B cell (primary cell): Measurements from ENCODE around the gene TIAM2. TPM values are rescaled to one million over a fixed set of nuclear protein-coding genes. Genes with fewer than 3 reads are reported as not detected.

ENCODE experiments used
- ATAC-seq: fragments of 200-7000 bp; cut with Tn5 transposase; one replicate; pipeline ENCODE4 v1.10.0; 2021; ENCODE audit warnings: low read depth, mild to moderate bottlenecking, moderate number of reproducible peaks, moderate library complexity
- CTCF ChIA-PET: fragments of 350-600 bp; sonication (Branson Sonifier 250); formaldehyde crosslinking; loops from one replicate; lab custom pipeline; 2021; ENCODE audit warnings: antibody characterized with exemption, inconsistent platforms; lab: Charles Lee
- POLR2A ChIA-PET: fragments of 350-600 bp; sonication (Branson Sonifier 250); formaldehyde crosslinking; loops from one replicate; lab custom pipeline; 2021; ENCODE audit warnings: antibody characterized with exemption; lab: Charles Lee
- DNase-seq: peaks from one replicate; pipeline ENCODE4 v3.0.0; 2013
- H2AFZ ChIP-seq: 2 replicates; pipeline ENCODE4 v1.6.1; 2012; ENCODE audit warnings: mild to moderate bottlenecking, low read depth, low read length; ENCODE audit not compliant: insufficient read depth, poor library complexity, severe bottlenecking
- H3K27ac ChIP-seq, 2 donors: 1 replicate in 1 of 2; 2 replicates in 1 of 2; pipeline ENCODE4 v1.5.1; 2012 to 2013; ENCODE audit warnings: low read length in 2 of 2, mild to moderate bottlenecking in 2 of 2, moderate library complexity in 1 of 2
- H3K27me3 ChIP-seq, 4 experiments: fragments of 200-600 bp in 1 of 4; sonication (generic) in 1 of 4; replicated peaks in 1 of 4; 1 replicate in 2 of 4; 2 replicates in 2 of 4; pipeline versions ENCODE4 v1.6.1 to v1.7.0; 2013 to 2016; ENCODE audit warnings: low read length in 3 of 4, mild to moderate bottlenecking in 2 of 4, mixed read lengths in 1 of 4, moderate library complexity in 1 of 4; ENCODE audit not compliant: insufficient read depth in 4 of 4, control insufficient read depth in 3 of 4; ENCODE audit errors: control extremely low read depth in 1 of 4
- H3K36me3 ChIP-seq, 2 experiments: replicated peaks in 1 of 2; 1 replicate in 1 of 2; 2 replicates in 1 of 2; pipeline versions ENCODE4 v1.6.1 to v1.7.1; 2013; ENCODE audit warnings: low read length in 1 of 2; ENCODE audit not compliant: insufficient read depth in 2 of 2, control insufficient read depth in 1 of 2; ENCODE audit errors: control extremely low read depth in 1 of 2, extremely low read depth in 1 of 2
- H3K4me1 ChIP-seq, 2 donors: fragments of 200-600 bp in 1 of 2; sonication (generic) in 1 of 2; 1 replicate in 1 of 2; 2 replicates in 1 of 2; pipeline versions ENCODE4 v1.5.1 to v1.6.1; 2013 to 2017; ENCODE audit warnings: low read length in 2 of 2; ENCODE audit not compliant: control insufficient read depth in 2 of 2, insufficient read depth in 2 of 2
- H3K4me2 ChIP-seq: replicated peaks from 2 replicates; pipeline ENCODE3; 2012; ENCODE audit warnings: mild to moderate bottlenecking, low read depth, low read length; ENCODE audit not compliant: poor library complexity, severe bottlenecking
- H3K4me3 ChIP-seq, 5 experiments: fragments of 200-600 bp in 1 of 5; sonication (generic) in 1 of 5; 1 replicate in 3 of 5; 2 replicates in 2 of 5; pipeline versions ENCODE4 v1.5.1 to v1.7.0; 2011 to 2016; ENCODE audit warnings: low read length in 4 of 5, mild to moderate bottlenecking in 4 of 5, low read depth in 2 of 5, control low read depth in 1 of 5, moderate library complexity in 1 of 5; ENCODE audit not compliant: insufficient read depth in 1 of 5; ENCODE audit errors: control extremely low read depth in 1 of 5, extremely low read depth in 1 of 5
- H3K79me2 ChIP-seq: fragments of 200-600 bp; sonication (generic); one replicate; pipeline ENCODE4 v1.6.0; 2016; ENCODE audit warnings: low read length; ENCODE audit not compliant: control insufficient read depth, insufficient read depth
- H3K9ac ChIP-seq: fragments of 200-600 bp; sonication (generic); 2 replicates; pipeline ENCODE4 v1.6.1; 2017; ENCODE audit warnings: mild to moderate bottlenecking, low read length, moderate library complexity
- H3K9me3 ChIP-seq, 3 donors: one replicate each; pipeline versions ENCODE4 v1.6.1 to v1.7.1; 2013; ENCODE audit warnings: low read length in 2 of 3; ENCODE audit not compliant: control insufficient read depth in 2 of 3, insufficient read depth in 1 of 3; ENCODE audit errors: control extremely low read depth in 1 of 3
- H4K20me1 ChIP-seq: 2 replicates; pipeline ENCODE4 v1.6.0; 2012; ENCODE audit warnings: mild to moderate bottlenecking, low read length; ENCODE audit not compliant: insufficient read depth, control insufficient read depth, poor library complexity, severe bottlenecking
- H3K27ac Mint-ChIP-seq: one replicate; pipeline ENCODE4 v1.8.0; 2021; ENCODE audit warnings: mixed read lengths
- H3K27me3 Mint-ChIP-seq: one replicate; pipeline ENCODE4 v1.8.0; 2021; ENCODE audit warnings: mixed read lengths
- H3K4me1 Mint-ChIP-seq: one replicate; pipeline ENCODE4 v1.8.0; 2021; ENCODE audit warnings: mixed read lengths
- H3K4me3 Mint-ChIP-seq: one replicate; pipeline ENCODE4 v1.8.0; 2021; ENCODE audit warnings: mixed read lengths
- H3K9me3 Mint-ChIP-seq: one replicate; pipeline ENCODE4 v1.8.0; 2022; ENCODE audit warnings: mixed read lengths; ENCODE audit not compliant: insufficient read depth
- CTCF ChIP-seq: fragments of 200-600 bp; IDR thresholded peaks from one replicate; pipeline ENCODE4 v1.8.0; 2022; ENCODE audit warnings: antibody characterized with exemption, mild to moderate bottlenecking
- EZH2 ChIP-seq: IDR thresholded peaks from 2 replicates; pipeline ENCODE4 v1.6.1; 2012; ENCODE audit warnings: borderline replicate concordance, low read depth, mild to moderate bottlenecking, moderate library complexity, low read length; ENCODE audit not compliant: insufficient read depth, poor library complexity, severe bottlenecking
- WGBS: methylation state at CpG from one replicate; pipeline ENCODE4 v1.1.5; 2013; ENCODE audit warnings: missing lambda C conversion rate; ENCODE audit not compliant: insufficient coverage; 5-methylcytosine and 5-hydroxymethylcytosine counted together
- intact Hi-C: fragments of 100-400 bp; cut with micrococcal nuclease; formaldehyde crosslinking; loops from one replicate; pipeline ENCODE4 v1.10.0; 2022
- polyA plus RNA-seq: library from polyadenylated mRNA; depleted of rRNA; stranded (reverse); fragments of >200 nt; gene quantifications from 2 replicates; pipeline ENCODE4 v1.2.3, GENCODE V29; 2012
- total RNA-seq, 2 donors: library from RNA; stranded (reverse); fragments of 120-200 nt in 1 of 2; gene quantifications; 1 replicate in 1 of 2; 2 replicates in 1 of 2; pipeline versions ENCODE4 v1.2.3 to v1.2.4, GENCODE V29; 2013 to 2022

TIAM2 gene
- total and polyA plus RNA-seq, 2 donors (not counting 1 experiment from before 2014, with no cell fraction given), result 13.1 to 18.8 TPM

DNA sequence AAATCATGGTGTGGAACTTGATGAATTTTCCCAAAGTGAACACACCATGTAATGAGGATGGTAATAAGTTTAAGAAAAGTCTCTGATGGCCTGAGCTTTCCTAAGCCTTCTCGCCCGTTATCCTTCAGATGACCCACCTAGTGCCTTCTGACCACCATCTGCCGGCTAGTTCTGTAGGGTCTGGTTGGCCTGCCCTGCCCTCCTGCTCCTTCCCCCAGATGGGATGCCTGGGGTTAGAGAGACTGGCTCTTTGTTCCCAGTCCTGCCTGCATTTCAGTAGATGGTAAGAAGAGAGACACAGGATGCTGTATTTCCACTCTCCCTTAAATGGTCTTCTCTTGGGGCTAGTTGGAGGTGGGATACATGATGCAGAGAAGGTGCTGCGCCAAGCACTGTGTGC is 43.0 kb downstream of the TIAM2 start:
- H3K9me3 Mint-ChIP-seq, result no peaks in the 10 kb centered on the region
- H3K4me3 Mint-ChIP-seq, result no peak overlapping the region
- Histone ChIP-seq H3K27me3 (no peaks in the 10 kb centered on the region), H3K27ac (no peak overlapping the region), H3K79me2 (no peaks in the 10 kb centered on the region), H3K36me3 (no peaks in the 10 kb centered on the region), H3K4me3 (no peak overlapping the region), H2AFZ (no peak overlapping the region), H4K20me1 (no peaks in the 10 kb centered on the region), H3K9ac (no peak overlapping the region), H3K9me3 (no peaks in the 10 kb centered on the region), H3K4me2 (no peak overlapping the region), H3K4me1 (no peaks in the 10 kb centered on the region)
- ATAC-seq (no peak), DNase-seq (no peak)
- intact Hi-C loops, result no loop called here
- POLR2A ChIA-PET, result no interaction called here
- CTCF ChIA-PET, result no interaction called here
- no peaks in the 10 kb centered on the region for H3K4me1 Mint-ChIP-seq
- no peak overlapping the region for H3K27ac Mint-ChIP-seq
- TF ChIP-seq EZH2 (no peak), CTCF (no peak)
- H3K27me3 Mint-ChIP-seq, result no peaks in the 10 kb centered on the region
- WGBS, result 100% methylated on average over 1 of the region's 4 CpGs

- H3K4me3 Mint-ChIP-seq, result no peak overlapping the region
- no peak for DNase-seq
- ATAC-seq, result no peak
Observed at GRCh38 chr6:155038527-155038926, 43.4 kb downstream of the TIAM2 start.

More at GRCh38 chr6:155038527-155038926, 43.4 kb downstream of the TIAM2 start:
- H3K4me3 ChIP-seq, result no peak overlapping the region
- no peaks in the 10 kb centered on the region for H3K27me3 ChIP-seq
- H3K79me2 ChIP-seq, result no peaks in the 10 kb centered on the region
- POLR2A ChIA-PET, result no interaction called here
- H3K36me3 ChIP-seq, result no peaks in the 10 kb centered on the region
- TF ChIP-seq CTCF, result no peak
- no peak for TF ChIP-seq EZH2
- H3K4me1 ChIP-seq, result no peaks in the 10 kb centered on the region
- CTCF ChIA-PET, result no interaction called here
- 100% methylated on average over 1 of the region's 2 CpGs for WGBS
- no peak overlapping the region for H3K4me2 ChIP-seq
- no peak overlapping the region for H3K27ac ChIP-seq
- Mint-ChIP-seq H3K27ac (no peak overlapping the region), H3K4me1 (no peaks in the 10 kb centered on the region), H3K9me3 (no peaks in the 10 kb centered on the region), H3K27me3 (no peaks in the 10 kb centered on the region)
- no peak overlapping the region for H2AFZ ChIP-seq
- no peak overlapping the region for H3K9ac ChIP-seq
- intact Hi-C loops, result no loop called here
- H4K20me1 ChIP-seq, result no peaks in the 10 kb centered on the region
- no peaks in the 10 kb centered on the region for H3K9me3 ChIP-seq
